HG02588 (cell line): ENCODE measurements around the gene PKP2.

Experiments used
- ATAC-seq: cut with Tn5 transposase; IDR thresholded peaks from one replicate; pipeline ENCODE4 v1.9.1; 2021; ENCODE audit warnings: mild to moderate bottlenecking, moderate library complexity; ENCODE audit not compliant: unreplicated experiment

The PKP2 gene

DNA sequence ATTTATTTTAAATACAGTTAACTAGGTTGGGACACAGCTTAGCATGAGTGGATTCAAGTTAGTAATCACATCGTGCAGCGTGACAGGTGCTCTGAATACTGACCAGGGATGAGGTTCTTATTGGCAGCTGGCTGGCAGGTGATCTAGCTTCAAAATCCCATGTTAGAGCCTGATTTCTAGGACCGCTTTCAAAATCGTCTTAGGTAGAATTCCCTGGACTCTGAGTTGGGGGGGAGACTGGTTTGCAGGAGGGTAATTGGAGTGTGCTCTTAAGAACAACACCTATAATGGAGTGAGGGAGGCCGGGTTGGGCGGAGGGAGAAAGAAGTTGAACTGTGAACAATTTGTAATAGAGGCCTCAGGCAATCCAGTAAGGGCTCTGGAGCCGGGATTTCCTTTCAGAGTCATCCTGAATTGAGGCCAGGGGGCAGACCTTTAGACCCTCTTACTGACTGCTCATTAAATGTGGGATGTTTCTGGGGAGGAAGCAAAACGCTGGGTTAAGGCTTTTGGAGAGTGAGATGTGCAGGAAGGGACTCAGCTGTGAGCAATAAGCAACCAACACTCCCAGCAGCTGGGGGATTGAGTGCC, 140.0 kb downstream of the PKP2 start:
- no peak for ATAC-seq

DNA sequence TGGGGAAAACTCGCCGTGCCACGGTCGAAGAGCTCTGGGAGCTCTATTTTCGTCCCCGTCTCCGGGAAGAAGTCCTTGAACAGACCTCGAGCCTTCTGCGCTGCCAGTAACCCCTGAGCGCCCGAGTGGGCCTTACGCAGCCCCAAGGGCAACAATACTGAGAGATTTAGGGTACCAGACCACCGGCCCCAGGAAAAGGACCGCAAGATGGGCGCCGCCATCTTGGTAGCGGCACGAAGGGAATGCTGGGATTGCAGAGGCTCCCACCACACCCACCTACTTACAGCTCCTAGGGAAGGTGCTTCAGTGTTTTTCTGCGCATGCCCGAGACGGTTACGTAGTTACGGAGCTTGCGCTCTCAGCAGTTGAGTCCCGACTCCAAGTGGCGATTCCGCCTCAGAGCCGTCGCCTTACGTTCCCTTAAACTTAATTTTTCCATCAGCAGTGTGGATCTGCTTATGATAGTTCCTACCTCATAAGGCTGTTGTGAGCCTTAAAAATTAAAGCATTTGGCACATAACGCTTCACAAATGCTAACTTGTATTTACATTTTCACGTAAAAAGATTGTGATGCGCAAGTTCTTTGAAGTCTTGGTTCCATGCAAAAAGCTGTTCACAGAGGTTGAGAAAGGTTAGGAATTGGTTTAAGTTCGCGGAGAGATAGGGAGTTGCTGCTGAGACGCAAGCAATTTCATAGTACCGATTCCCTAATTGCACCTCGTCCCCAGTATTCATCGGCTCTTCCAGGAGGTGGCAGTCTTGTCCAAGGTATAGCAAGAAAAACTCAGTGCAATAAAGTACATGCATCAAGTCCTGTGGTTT, 140.7 kb downstream of the PKP2 start, which contains the start of gene YARS2:
YARS2 (minus strand) TSS at position 244 of the 822 bp plus-strand sequence; CDS start at position 221, 23 bp downstream.
- ATAC-seq, result peak; percentile 88

DNA sequence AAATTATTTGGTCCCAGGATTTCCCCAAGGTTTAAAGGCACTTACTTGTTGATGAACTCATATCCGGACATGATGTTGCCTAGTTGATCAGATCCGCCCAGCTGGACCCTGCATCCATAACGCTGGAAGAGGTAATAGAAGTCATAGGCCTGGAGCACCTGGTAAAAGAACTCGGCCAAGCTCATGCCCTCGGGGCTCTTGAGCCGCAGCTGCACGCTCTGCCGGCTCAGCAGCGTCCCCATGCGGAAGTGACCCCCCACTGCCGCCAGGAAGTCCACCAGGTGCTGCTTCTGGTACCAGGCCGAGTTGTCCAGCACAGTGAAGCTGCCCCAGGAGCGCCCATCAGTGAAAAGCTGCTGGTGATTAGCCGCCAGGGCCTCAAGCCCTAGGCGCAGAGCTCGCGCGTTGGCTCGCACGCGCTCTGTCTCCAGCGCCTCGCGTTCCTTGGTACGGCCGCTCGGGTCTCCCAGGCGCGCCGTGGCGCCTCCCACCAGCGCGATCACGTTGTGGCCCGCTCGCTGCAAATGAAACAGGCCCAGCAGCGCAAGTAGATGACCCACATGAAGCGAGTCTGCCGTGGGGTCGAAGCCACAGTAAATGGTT, 141.4 kb downstream of the PKP2 start:
- ATAC-seq, result peak; percentile 75

DNA sequence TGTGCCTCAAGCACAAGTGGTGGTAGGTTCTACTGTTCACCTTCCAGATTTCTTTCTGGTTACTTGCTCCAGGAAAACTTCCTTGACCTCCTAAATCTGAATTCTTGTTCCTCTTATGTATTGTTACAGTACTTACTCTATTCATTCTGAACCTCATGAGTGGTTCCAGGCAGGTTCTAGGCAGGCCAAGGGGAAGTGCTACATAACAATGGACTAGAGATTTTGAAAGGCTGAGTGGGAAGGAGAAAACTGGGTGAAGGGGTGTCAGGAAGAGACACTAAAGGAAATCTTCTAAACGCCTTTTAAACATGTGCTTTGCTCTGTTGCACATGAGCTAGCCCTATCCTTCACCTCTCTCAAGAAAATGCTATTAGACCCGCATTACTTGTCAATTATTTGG, 142.5 kb downstream of the PKP2 start:
- ATAC-seq, result no peak

DNA sequence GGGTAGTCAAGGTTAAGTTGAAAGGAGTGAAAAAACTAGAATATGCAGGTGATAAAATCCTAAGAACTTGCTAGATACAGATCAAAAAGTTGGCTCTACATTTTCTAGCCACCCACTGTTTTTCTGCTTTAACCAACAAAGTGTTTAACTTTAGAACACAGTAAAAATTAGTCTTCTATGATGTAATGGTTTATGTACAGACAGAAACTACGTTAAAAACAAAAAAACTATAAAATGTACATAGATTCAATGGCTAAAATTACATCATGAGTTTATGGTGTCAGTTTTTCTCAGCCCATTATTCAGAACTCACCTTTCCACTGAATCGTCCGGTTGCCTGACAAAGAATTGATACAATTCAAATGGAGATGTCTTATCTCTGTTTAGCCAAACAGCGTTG, 143.0 kb downstream of the PKP2 start:
- ATAC-seq, result no peak

DNA sequence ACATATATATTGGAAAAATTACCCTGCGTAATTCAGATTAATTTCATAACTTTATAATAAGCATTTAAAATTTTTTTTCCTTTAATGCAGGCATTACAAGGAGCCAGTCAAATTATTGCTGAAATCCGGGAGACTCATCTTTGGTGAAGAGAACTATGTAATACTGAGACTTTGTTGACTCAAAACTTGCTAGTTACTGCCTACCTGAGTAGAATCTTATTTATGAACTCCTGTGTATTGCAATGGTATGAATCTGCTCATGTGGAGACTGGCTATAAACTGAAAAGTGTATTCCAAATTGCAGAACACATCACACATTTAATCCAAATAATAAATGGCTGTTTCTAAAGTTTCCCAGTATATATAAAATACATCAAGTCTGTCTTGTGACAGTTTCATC, 153.3 kb downstream of the PKP2 start:
- no peak for ATAC-seq

DNA sequence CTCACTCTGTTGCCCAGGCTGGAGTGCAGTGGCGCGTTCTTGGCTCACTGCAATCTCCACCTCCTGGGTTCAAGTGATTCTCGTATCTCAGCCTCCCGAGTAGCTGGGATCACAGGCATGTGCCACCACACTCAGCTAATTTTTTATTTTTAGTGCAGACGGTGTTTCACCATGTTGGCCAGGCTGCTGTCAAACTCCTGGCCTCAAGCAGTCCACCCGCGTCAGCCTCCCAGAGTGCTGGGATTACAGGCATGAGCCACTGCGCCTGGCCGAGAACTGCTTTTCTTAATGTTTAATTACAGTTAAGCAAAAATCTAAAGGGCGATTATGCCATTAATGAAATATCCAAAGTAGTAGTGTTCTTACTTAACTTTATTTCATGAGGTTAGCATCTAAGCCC, 154.4 kb downstream of the PKP2 start:
- ATAC-seq, result no peak
